Neural crest cell (in vitro differentiated cells): ENCODE results near the gene MAP2K6. TPM values are rescaled to one million over a fixed set of nuclear protein-coding genes. Genes with fewer than 3 reads are reported as not detected.

Source experiments
- DNase-seq: peaks from one replicate; pipeline ENCODE4 v3.0.0; 2021; ENCODE audit warnings: low read depth, mixed read lengths, low spot score
- H3K27ac Mint-ChIP-seq: one replicate; pipeline ENCODE4 v1.8.0; 2021; ENCODE audit warnings: mild to moderate bottlenecking, mixed read lengths; ENCODE audit not compliant: unreplicated experiment
- H3K27me3 Mint-ChIP-seq: 2 replicates; pipeline ENCODE4 v1.8.0; 2021; ENCODE audit warnings: low read depth, mild to moderate bottlenecking, mixed read lengths
- H3K36me3 Mint-ChIP-seq: 2 replicates; pipeline ENCODE4 v1.8.0; 2021; ENCODE audit warnings: low read depth, mild to moderate bottlenecking, mixed read lengths
- H3K4me1 Mint-ChIP-seq: 2 replicates; pipeline ENCODE4 v1.8.0; 2021; ENCODE audit warnings: mixed read lengths
- H3K4me3 Mint-ChIP-seq: one replicate; pipeline ENCODE4 v1.8.0; 2021; ENCODE audit warnings: mild to moderate bottlenecking, mixed read lengths
- H3K9me3 Mint-ChIP-seq: 2 replicates; pipeline ENCODE4 v1.8.0; 2021; ENCODE audit warnings: mixed read lengths
- total RNA-seq: library from RNA; stranded (reverse); gene quantifications from 2 replicates; pipeline ENCODE4 v1.2.1, GENCODE V29; 2021
- TF ChIP-seq, protein P1 (sequence below): fragments of 200-600 bp; sonication (generic); conservative IDR thresholded peaks from 2 replicates; pipeline ENCODE4 v1.5.0; 2021; ENCODE audit warnings: antibody characterized with exemption, mild to moderate bottlenecking

The MAP2K6 gene
- total RNA-seq, 1 donor from 2014 or later: 45.4 TPM

DNA sequence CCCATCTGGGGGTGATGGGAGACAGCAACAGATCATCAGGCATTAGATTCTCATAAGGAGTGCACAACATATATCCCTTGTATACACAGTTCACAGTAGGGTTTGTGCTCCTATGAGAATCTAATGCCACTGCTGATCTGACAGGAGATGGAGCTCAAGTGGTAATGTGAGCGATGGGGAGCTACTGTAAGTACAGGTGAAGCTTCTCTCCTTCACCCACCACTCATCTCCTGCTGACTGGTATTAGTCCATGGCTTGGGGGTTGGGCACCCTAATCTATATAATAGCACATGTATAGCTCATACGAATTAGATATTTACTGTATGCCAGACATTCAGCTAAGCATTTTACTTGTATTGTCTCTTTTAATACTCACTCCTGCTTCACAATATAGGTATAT, 101.7 kb downstream of the MAP2K6 start:
- Mint-ChIP-seq H3K9me3 (peaks cover 6% of the 10 kb centered on the region), H3K4me3 (no peak overlapping the region), H3K27ac (no peak overlapping the region), H3K4me1 (peaks cover 4% of the 10 kb centered on the region), H3K36me3 (peaks cover 41% of the 10 kb centered on the region), H3K27me3 (no peaks in the 10 kb centered on the region)
- TF ChIP-seq, protein P1, sequence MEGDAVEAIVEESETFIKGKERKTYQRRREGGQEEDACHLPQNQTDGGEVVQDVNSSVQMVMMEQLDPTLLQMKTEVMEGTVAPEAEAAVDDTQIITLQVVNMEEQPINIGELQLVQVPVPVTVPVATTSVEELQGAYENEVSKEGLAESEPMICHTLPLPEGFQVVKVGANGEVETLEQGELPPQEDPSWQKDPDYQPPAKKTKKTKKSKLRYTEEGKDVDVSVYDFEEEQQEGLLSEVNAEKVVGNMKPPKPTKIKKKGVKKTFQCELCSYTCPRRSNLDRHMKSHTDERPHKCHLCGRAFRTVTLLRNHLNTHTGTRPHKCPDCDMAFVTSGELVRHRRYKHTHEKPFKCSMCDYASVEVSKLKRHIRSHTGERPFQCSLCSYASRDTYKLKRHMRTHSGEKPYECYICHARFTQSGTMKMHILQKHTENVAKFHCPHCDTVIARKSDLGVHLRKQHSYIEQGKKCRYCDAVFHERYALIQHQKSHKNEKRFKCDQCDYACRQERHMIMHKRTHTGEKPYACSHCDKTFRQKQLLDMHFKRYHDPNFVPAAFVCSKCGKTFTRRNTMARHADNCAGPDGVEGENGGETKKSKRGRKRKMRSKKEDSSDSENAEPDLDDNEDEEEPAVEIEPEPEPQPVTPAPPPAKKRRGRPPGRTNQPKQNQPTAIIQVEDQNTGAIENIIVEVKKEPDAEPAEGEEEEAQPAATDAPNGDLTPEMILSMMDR: no peak
- no peak for DNase-seq

DNA sequence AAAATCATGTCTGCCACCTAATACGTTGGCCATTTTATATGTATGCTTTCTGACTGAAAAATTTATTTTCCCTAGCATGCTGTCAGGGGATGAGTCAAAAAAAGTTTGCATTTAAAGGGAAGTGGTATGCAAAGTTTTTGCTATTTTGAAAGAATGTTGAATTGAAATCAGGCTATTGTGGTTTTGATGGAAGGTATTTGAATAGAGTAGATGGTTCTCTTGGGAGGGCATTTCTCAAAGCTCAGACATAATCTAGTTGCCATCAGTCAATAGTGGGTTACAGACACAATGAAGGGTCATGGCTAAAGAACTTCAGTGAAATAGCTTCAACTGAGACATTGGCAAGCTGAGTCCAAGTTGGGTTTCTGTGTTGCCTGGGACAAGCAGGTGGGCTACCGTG, 102.4 kb downstream of the MAP2K6 start:
- H3K27ac Mint-ChIP-seq: peak overlapping the region; percentile 72

DNA sequence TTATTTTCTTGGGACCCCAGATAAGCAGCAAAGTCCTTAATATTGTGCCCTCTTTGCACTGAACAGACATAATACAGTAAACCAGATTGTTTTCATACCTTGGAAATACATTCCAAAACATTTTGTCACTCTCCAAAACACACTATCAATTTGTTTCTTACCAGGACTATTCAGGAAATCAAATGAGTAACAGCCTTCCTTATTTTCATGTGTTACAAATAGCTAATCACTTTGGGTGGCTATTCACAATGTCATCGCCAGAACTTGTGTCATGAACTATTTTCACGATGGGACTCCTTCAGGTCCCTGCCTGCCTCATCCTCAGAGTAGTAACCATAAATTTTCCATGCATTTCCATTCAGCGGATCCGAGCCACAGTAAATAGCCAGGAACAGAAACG, 104.5 kb downstream of the MAP2K6 start:
- Mint-ChIP-seq H3K9me3 (peaks cover 6% of the 10 kb centered on the region), H3K27me3 (no peaks in the 10 kb centered on the region), H3K4me3 (no peak overlapping the region), H3K4me1 (peaks cover 5% of the 10 kb centered on the region), H3K27ac (no peak overlapping the region), H3K36me3 (peaks cover 51% of the 10 kb centered on the region)
- DNase-seq: no peak
- TF ChIP-seq, protein P1: no peak

More for the DNA sequence above, 102.4 kb downstream of the MAP2K6 start:
- Mint-ChIP-seq H3K27me3 (no peaks in the 10 kb centered on the region), H3K4me1 (no peaks in the 10 kb centered on the region), H3K36me3 (peaks cover 45% of the 10 kb centered on the region), H3K4me3 (no peak overlapping the region), H3K9me3 (peaks cover 6% of the 10 kb centered on the region)
- no peak for DNase-seq
- TF ChIP-seq, protein P1: no peak

DNA sequence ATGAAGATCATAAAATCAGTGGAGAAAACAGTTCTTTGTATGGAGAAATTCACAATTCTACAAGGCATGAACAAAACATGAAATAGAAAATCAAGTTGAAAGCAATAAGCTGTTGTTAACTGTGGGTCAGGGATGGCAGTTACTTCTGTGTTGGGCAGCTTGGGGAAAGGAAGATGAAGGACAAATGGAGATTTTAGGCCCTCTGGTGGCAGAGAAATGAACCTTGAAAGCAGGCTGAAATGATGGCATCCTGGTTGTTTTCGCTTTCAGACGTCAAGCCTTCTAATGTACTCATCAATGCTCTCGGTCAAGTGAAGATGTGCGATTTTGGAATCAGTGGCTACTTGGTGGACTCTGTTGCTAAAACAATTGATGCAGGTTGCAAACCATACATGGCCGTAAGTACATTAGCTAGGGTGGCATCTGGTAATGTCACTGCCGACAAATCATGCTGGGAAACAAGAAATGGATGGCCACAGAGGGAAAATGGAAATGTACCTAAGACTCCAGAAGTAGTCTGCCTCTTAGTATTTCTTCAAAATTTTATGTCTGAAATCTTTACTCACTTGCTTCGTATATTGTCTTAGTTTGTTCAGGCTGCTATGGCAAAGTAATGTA, 108.9 kb downstream of the MAP2K6 start:
- Mint-ChIP-seq H3K27me3 (no peaks in the 10 kb centered on the region), H3K36me3 (peaks cover 59% of the 10 kb centered on the region), H3K4me1 (peaks cover 8% of the 10 kb centered on the region), H3K4me3 (no peak overlapping the region), H3K9me3 (peaks cover 2% of the 10 kb centered on the region), H3K27ac (no peak overlapping the region)
- no peak for DNase-seq
- TF ChIP-seq, protein P1: peak; percentile 80

GRCh38 chr17:69524854-69525253, 110.4 kb downstream of the MAP2K6 start:
- H3K36me3 Mint-ChIP-seq: peaks cover 50% of the 10 kb centered on the region
- no peak overlapping the region for H3K27ac Mint-ChIP-seq

More at GRCh38 chr17:69524854-69525253, 110.4 kb downstream of the MAP2K6 start:
- H3K27me3 Mint-ChIP-seq: no peaks in the 10 kb centered on the region
- H3K4me3 Mint-ChIP-seq: no peak overlapping the region
- peaks cover 8% of the 10 kb centered on the region for H3K4me1 Mint-ChIP-seq
- peaks cover 2% of the 10 kb centered on the region for H3K9me3 Mint-ChIP-seq
- TF ChIP-seq, protein P1: no peak
- DNase-seq: no peak
